ENCODE data around the gene AP1AR. TPM values are rescaled to one million over a fixed set of nuclear protein-coding genes. Genes with fewer than 3 reads are reported as not detected.
"Not testable (repeated sequence)": the region's sequence is repeated elsewhere in the genome, so short reads cannot be mapped to it uniquely, and the experiment has no call there.

AP1AR gene
- polyA plus RNA-seq, 1 donor from 2014 or later, result 143 TPM

DNA sequence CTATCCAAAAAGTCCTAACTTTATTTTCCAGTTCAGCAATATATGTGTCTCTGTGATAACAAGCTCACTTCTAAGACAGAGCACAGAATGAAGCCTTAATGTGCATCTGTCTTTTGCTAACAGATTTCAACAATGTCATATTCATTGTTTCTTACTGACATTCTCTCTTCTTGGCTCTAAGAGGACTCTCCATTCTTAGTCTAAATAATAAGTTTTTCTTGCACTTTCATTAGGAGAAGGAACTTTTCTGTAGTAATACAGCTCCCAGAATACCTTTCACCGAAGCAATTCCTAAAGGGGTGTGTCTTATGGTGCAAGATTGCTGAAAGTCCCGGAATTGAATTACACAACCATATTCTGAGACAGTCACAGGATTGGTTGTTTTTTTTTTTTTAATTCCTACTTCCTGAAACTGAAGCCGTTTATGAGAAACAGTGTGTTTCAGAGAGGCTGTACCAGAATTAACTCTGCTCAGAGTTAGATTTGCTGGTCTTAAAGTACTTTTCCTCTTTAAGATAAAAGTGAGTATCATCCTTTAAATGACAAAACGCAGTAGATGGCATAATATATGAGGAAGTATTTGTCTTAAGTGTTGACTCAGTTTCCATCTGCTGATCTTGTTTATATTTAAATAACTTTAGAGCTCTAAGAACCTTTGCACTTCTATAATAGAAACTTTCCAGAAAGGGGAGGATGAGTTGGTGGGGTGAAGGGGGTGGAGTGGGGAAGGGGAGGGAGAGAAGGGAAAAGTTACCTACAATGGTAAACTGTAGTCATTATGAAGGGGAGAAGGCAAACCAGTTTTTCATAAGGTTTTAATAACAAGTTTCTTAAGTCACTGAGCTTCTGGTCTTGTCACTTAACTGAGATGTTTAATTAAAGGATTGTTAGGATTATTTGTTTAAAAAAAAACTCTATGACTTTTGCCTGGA, 65.6 kb downstream of the AP1AR start, which contains the start of gene ALPK1 (continued):
- TF ChIP-seq, protein P1, sequence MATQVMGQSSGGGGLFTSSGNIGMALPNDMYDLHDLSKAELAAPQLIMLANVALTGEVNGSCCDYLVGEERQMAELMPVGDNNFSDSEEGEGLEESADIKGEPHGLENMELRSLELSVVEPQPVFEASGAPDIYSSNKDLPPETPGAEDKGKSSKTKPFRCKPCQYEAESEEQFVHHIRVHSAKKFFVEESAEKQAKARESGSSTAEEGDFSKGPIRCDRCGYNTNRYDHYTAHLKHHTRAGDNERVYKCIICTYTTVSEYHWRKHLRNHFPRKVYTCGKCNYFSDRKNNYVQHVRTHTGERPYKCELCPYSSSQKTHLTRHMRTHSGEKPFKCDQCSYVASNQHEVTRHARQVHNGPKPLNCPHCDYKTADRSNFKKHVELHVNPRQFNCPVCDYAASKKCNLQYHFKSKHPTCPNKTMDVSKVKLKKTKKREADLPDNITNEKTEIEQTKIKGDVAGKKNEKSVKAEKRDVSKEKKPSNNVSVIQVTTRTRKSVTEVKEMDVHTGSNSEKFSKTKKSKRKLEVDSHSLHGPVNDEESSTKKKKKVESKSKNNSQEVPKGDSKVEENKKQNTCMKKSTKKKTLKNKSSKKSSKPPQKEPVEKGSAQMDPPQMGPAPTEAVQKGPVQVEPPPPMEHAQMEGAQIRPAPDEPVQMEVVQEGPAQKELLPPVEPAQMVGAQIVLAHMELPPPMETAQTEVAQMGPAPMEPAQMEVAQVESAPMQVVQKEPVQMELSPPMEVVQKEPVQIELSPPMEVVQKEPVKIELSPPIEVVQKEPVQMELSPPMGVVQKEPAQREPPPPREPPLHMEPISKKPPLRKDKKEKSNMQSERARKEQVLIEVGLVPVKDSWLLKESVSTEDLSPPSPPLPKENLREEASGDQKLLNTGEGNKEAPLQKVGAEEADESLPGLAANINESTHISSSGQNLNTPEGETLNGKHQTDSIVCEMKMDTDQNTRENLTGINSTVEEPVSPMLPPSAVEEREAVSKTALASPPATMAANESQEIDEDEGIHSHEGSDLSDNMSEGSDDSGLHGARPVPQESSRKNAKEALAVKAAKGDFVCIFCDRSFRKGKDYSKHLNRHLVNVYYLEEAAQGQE (IDR thresholded peaks at IDR 0.05; ENCODE audit: borderline replicate concordance), result no peak

DNA sequence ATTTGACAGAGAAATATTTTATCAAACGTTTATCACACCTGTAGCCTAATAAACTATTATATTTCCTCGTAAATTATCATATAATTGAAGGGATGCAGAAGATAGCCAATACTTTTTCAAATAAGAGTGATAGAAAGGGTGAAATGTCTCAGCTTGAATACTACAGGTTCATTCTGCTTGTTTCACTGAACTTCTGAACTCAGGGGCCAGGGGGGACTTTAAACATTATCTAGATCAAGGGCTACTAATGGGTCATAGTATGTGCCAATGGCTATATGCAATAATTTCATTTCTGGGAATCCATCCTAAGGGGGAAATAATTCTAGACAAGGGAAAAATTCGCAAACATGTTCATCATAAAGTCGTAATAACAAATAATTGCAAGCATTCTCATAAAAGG, 68.1 kb downstream of the AP1AR start:
- Histone ChIP-seq H3K27ac (ENCODE audit: low read length) (no peak overlapping the region), H3K4me3 (ENCODE audit: low read length) (no peak overlapping the region), H3K9me2 (ENCODE audit: insufficient read depth, low read length) (no peaks in the 10 kb centered on the region), H3K9ac (ENCODE audit: low read length) (no peak overlapping the region), H3F3A (ENCODE audit: insufficient read depth, low read length, poor library complexity, severe bottlenecking) (no peaks in the 10 kb centered on the region), H3K27me3 (ENCODE audit: insufficient read depth, low read depth, low read length) (no peaks in the 10 kb centered on the region), H3K36me3 (ENCODE audit: insufficient read depth, low read length) (no peaks in the 10 kb centered on the region), H3K4me2 (ENCODE audit: low read length) (no peak overlapping the region), H3K79me2 (replicated peaks; ENCODE audit: insufficient read depth, low read length) (no peaks in the 10 kb centered on the region), H3K9me3 (ENCODE audit: low read length) (no peaks in the 10 kb centered on the region), H4K20me1 (ENCODE audit: insufficient read depth) (no peaks in the 10 kb centered on the region), H2AFZ (ENCODE audit: low read depth, low read length) (no peak overlapping the region)
- TF ChIP-seq MXI1 (conservative IDR thresholded peaks at IDR 0.05; ENCODE audit: poor library complexity, severe bottlenecking) (no peak), EP300 (conservative IDR thresholded peaks at IDR 0.05; ENCODE audit: poor library complexity, severe bottlenecking) (no peak), POLR2AphosphoS5 (IDR thresholded peaks at IDR 0.05) (no peak), SMC3 (conservative IDR thresholded peaks at IDR 0.05; ENCODE audit: poor library complexity) (no peak)
- TF ChIP-seq, protein P1 (IDR thresholded peaks at IDR 0.05; ENCODE audit: borderline replicate concordance), result no peak

DNA sequence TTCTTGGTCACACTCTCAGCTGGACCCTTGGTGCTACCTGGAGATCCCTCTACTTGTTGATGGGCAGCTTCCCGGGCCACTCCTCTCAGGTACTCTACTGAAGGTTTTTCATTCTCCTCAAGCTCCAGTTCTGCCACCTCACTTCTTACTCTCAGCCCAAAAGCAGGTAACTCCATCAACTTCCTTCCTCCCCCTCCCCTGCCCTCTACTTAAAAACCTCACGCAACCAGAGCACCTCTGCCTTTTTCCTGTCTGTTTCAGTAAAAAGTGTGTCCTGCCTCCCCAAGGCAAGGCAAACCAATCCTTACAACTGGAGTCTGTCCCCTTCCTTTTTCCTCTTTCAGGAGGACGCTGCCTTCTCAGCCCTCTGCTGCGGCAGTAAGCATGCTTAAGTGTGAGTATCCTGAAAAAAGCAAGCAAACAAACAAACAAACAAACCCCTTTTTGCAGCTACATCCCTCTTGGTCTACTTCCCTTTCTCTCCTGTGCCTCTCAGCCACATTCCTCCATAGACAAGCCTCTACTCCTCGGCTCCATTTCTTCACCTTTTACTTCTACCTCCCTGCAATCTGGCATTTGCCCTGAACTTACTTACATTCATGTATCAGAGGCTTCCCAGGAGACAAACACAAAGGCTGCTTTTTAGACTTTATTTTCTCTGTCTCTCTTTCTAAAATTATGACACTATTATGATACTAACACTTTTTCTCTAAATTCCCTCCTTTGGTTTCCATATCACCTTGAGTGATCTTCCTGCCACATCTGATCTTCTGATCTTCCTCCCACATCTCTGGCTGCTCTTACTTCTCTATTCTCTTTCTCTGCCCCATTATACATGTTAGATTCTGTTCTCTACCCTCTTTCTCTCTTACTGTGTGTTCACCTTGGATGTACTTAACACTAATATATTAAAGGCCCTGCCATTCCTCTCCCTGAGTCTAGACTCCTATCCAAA, 71.0 kb downstream of the AP1AR start:
- Histone ChIP-seq H3K79me2 (replicated peaks; ENCODE audit: insufficient read depth, low read length) (no peaks in the 10 kb centered on the region), H3F3A (ENCODE audit: insufficient read depth, low read length, poor library complexity, severe bottlenecking) (no peaks in the 10 kb centered on the region), H3K9ac (ENCODE audit: low read length) (no peak overlapping the region), H3K9me3 (ENCODE audit: low read length) (no peaks in the 10 kb centered on the region), H3K27ac (ENCODE audit: low read length) (no peak overlapping the region), H2AFZ (ENCODE audit: low read depth, low read length) (no peak overlapping the region), H3K36me3 (ENCODE audit: insufficient read depth, low read length) (no peaks in the 10 kb centered on the region), H3K4me3 (ENCODE audit: low read length) (no peak overlapping the region), H3K9me2 (ENCODE audit: insufficient read depth, low read length) (no peaks in the 10 kb centered on the region), H4K20me1 (ENCODE audit: insufficient read depth) (no peaks in the 10 kb centered on the region), H3K27me3 (ENCODE audit: insufficient read depth, low read depth, low read length) (no peaks in the 10 kb centered on the region), H3K4me2 (ENCODE audit: low read length) (no peak overlapping the region)
- TF ChIP-seq, protein P2, sequence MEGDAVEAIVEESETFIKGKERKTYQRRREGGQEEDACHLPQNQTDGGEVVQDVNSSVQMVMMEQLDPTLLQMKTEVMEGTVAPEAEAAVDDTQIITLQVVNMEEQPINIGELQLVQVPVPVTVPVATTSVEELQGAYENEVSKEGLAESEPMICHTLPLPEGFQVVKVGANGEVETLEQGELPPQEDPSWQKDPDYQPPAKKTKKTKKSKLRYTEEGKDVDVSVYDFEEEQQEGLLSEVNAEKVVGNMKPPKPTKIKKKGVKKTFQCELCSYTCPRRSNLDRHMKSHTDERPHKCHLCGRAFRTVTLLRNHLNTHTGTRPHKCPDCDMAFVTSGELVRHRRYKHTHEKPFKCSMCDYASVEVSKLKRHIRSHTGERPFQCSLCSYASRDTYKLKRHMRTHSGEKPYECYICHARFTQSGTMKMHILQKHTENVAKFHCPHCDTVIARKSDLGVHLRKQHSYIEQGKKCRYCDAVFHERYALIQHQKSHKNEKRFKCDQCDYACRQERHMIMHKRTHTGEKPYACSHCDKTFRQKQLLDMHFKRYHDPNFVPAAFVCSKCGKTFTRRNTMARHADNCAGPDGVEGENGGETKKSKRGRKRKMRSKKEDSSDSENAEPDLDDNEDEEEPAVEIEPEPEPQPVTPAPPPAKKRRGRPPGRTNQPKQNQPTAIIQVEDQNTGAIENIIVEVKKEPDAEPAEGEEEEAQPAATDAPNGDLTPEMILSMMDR (IDR thresholded peaks at IDR 0.05; ENCODE audit: poor library complexity, severe bottlenecking), result no peak
- TF ChIP-seq POLR2AphosphoS5 (IDR thresholded peaks at IDR 0.05) (no peak), MXI1 (conservative IDR thresholded peaks at IDR 0.05; ENCODE audit: poor library complexity, severe bottlenecking) (no peak), EZH2 (IDR thresholded peaks at IDR 0.05; ENCODE audit: borderline replicate concordance, insufficient read depth, low read length, poor library complexity, severe bottlenecking) (no peak), SMC3 (conservative IDR thresholded peaks at IDR 0.05; ENCODE audit: poor library complexity) (no peak)

DNA sequence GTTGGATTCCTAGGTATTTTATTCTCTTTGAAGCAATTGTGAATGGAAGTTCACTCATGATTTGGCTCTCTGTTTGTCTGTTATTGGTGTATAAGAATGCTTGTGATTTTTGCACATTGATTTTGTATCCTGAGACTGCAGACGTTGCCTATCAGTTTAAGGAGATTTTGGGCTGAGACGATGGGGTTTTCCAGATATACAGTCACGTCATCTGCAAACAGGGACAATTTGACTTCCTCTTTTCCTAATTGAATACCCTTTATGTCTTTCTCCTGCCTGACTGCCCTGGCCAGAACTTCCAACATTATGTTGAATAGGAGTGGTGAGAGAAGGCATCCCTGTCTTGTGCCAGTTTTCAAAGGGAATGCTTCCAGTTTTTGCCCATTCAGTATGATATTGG, 73.9 kb downstream of the AP1AR start:
- H2AFZ ChIP-seq (ENCODE audit: low read depth, low read length); H3K27me3 ChIP-seq (ENCODE audit: insufficient read depth, low read depth, low read length); H4K20me1 ChIP-seq (ENCODE audit: insufficient read depth); H3K9me2 ChIP-seq (ENCODE audit: insufficient read depth, low read length); H3K4me2 ChIP-seq (ENCODE audit: low read length); H3K4me3 ChIP-seq (ENCODE audit: low read length); H3K27ac ChIP-seq (ENCODE audit: low read length); H3K36me3 ChIP-seq (ENCODE audit: insufficient read depth, low read length); H3K9me3 ChIP-seq (ENCODE audit: low read length); H3K79me2 ChIP-seq (replicated peaks; ENCODE audit: insufficient read depth, low read length); H3K9ac ChIP-seq (ENCODE audit: low read length); H3F3A ChIP-seq (ENCODE audit: insufficient read depth, low read length, poor library complexity, severe bottlenecking): not testable (repeated sequence)

Measured in neural cell (in vitro differentiated cells).